Immature natural killer cell (primary cell): ENCODE measurements around the gene CACNA2D1. TPM values are rescaled to one million over a fixed set of nuclear protein-coding genes. Genes with fewer than 3 reads are reported as not detected.

ENCODE experiments used
- DNase-seq, 3 donors: peaks; one replicate each; pipeline ENCODE4 v3.0.0; 2022; ENCODE audit warnings: mixed read lengths in 1 of 3
- H3K27ac Mint-ChIP-seq, 6 donors: one replicate each; pipeline ENCODE4 v1.8.0; 2020; ENCODE audit warnings: mixed read lengths in 6 of 6, mild to moderate bottlenecking in 5 of 6, inconsistent platforms in 4 of 6, moderate library complexity in 3 of 6
- H3K27me3 Mint-ChIP-seq, 3 donors: one replicate each; pipeline ENCODE4 v1.8.0; 2020 to 2021; ENCODE audit warnings: low read depth in 3 of 3, mild to moderate bottlenecking in 3 of 3, mixed read lengths in 3 of 3, moderate library complexity in 3 of 3, inconsistent platforms in 1 of 3
- H3K36me3 Mint-ChIP-seq, 3 donors: one replicate each; pipeline ENCODE4 v1.8.0; 2020; ENCODE audit warnings: mixed read lengths in 3 of 3, inconsistent platforms in 2 of 3, mild to moderate bottlenecking in 2 of 3
- H3K4me1 Mint-ChIP-seq, 2 donors: one replicate each; pipeline ENCODE4 v1.8.0; 2020; ENCODE audit warnings: inconsistent platforms in 2 of 2, mild to moderate bottlenecking in 2 of 2, mixed read lengths in 2 of 2, moderate library complexity in 1 of 2
- H3K4me3 Mint-ChIP-seq, 5 donors: one replicate each; pipeline ENCODE4 v1.8.0; 2020; ENCODE audit warnings: mild to moderate bottlenecking in 5 of 5, mixed read lengths in 5 of 5, inconsistent platforms in 3 of 5, moderate library complexity in 3 of 5
- H3K9me3 Mint-ChIP-seq, 6 donors: one replicate each; pipeline ENCODE4 v1.8.0; 2020; ENCODE audit warnings: mild to moderate bottlenecking in 6 of 6, mixed read lengths in 6 of 6, inconsistent platforms in 4 of 6, moderate library complexity in 3 of 6
- polyA plus RNA-seq, 3 donors: library from polyadenylated mRNA; unstranded; fragments of 300-500 nt; fragmentation: Illumina TruSeq; gene quantifications; one replicate each; pipeline ENCODE4 v1.2.3, GENCODE V29; 2021

Gene CACNA2D1
- polyA plus RNA-seq, 3 donors from 2014 or later, result not detected

DNA sequence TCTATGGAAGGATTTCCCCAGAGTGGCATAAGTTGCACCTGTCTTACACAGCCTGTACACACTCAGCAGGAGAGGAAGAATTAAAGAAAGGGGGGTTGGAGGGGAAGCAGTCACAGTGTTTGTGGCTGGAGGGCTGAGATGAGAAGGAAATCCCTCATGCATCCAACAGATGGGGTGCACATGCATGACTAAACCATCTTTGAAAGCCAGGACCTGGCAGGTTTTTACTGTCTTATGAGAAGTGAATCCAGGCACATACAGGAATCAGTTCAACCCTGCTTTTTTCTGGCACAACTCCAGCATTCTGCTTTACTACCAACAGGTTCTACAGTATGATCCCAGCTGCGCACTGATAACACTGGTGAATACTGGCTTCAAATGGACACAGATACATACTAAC lies 107.7 kb downstream of the CACNA2D1 start:
- Mint-ChIP-seq H3K9me3 (peaks cover 0 to 18% (median 5%) of the 10 kb centered on the region in 6 donors), H3K4me1 (no peaks in the 10 kb centered on the region), H3K27ac (no peak overlapping the region), H3K27me3 (peaks cover 0 to 5% (median 0%) of the 10 kb centered on the region in 3 donors), H3K36me3 (no peaks in the 10 kb centered on the region), H3K4me3 (no peak overlapping the region)
- no peak for DNase-seq

DNA sequence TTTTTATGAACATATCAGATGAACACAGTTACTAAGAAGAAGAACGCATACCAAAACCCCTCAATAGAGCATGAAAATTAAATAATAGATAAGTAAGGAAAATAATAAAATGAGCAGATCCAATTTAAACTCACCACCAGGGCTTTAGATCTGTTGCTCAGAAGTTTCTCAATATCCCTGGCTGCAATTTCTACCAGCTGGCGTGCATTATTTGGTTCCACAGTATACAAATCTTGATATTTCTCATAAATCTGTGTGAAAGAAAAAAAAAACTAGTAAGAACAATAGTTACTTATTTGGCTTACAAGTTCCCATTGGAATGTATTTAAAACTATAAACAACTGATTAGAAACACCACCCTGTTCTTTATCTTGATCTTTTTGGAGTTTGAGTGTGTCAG lies 108.6 kb downstream of the CACNA2D1 start:
- no peaks in the 10 kb centered on the region for H3K4me1 Mint-ChIP-seq
- H3K9me3 Mint-ChIP-seq, result peaks cover 0 to 18% (median 5%) of the 10 kb centered on the region in 6 donors
- H3K4me3 Mint-ChIP-seq, result no peak overlapping the region
- H3K36me3 Mint-ChIP-seq, result no peaks in the 10 kb centered on the region
- H3K27ac Mint-ChIP-seq, result no peak overlapping the region
- DNase-seq, result no peak
- H3K27me3 Mint-ChIP-seq, result peaks cover 0 to 5% (median 0%) of the 10 kb centered on the region in 3 donors

DNA sequence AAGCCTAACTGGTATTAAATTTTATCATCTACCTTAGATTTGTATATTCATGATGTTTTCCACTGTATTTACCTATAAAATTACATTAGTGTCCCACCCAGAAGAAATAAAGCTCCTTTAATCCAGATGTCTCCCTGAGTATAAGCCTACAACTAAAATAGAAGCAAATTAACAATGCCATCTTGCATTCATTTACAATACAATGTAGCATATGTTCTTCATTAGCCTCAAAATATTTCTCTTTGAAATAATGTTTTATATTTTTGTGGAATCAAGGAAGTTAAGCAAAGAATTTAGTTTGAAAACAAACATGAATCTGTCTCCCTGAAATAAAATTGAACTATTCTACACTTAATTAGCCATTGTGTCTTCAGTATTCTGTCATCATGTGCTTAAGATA lies 112.3 kb downstream of the CACNA2D1 start:
- Mint-ChIP-seq H3K4me1 (no peaks in the 10 kb centered on the region), H3K27ac (no peak overlapping the region), H3K27me3 (peaks cover 0 to 3% (median 0%) of the 10 kb centered on the region in 3 donors), H3K36me3 (no peaks in the 10 kb centered on the region), H3K9me3 (peaks cover 0 to 18% (median 10%) of the 10 kb centered on the region in 6 donors), H3K4me3 (no peak overlapping the region)
- no peak for DNase-seq

GRCh38 chr7:82330706-82331215 lies 112.8 kb downstream of the CACNA2D1 start:
- DNase-seq, result no peak
- Mint-ChIP-seq H3K4me3 (no peak overlapping the region), H3K27ac (no peak overlapping the region), H3K4me1 (no peaks in the 10 kb centered on the region), H3K9me3 (peaks cover 0 to 18% (median 11%) of the 10 kb centered on the region in 6 donors), H3K27me3 (peaks cover 0 to 3% (median 0%) of the 10 kb centered on the region in 3 donors), H3K36me3 (no peaks in the 10 kb centered on the region)

GRCh38 chr7:82327898-82328297 lies 115.7 kb downstream of the CACNA2D1 start:
- DNase-seq, result no peak
- peaks cover 0 to 27% (median 10%) of the 10 kb centered on the region in 6 donors for H3K9me3 Mint-ChIP-seq
- H3K27ac Mint-ChIP-seq, result no peak overlapping the region
- no peak overlapping the region for H3K4me3 Mint-ChIP-seq
- H3K27me3 Mint-ChIP-seq, result peaks cover 0 to 2% (median 0%) of the 10 kb centered on the region in 3 donors
- H3K4me1 Mint-ChIP-seq, result no peaks in the 10 kb centered on the region
- no peaks in the 10 kb centered on the region for H3K36me3 Mint-ChIP-seq

GRCh38 chr7:82325416-82325815 lies 118.2 kb downstream of the CACNA2D1 start:
- DNase-seq, result no peak
- H3K36me3 Mint-ChIP-seq, result no peaks in the 10 kb centered on the region
- no peak overlapping the region for H3K4me3 Mint-ChIP-seq
- H3K27ac Mint-ChIP-seq, result no peak overlapping the region
- peaks cover 4 to 32% (median 12%) of the 10 kb centered on the region in 6 donors for H3K9me3 Mint-ChIP-seq
- peaks cover 0 to 2% (median 0%) of the 10 kb centered on the region in 3 donors for H3K27me3 Mint-ChIP-seq
- no peaks in the 10 kb centered on the region for H3K4me1 Mint-ChIP-seq

DNA sequence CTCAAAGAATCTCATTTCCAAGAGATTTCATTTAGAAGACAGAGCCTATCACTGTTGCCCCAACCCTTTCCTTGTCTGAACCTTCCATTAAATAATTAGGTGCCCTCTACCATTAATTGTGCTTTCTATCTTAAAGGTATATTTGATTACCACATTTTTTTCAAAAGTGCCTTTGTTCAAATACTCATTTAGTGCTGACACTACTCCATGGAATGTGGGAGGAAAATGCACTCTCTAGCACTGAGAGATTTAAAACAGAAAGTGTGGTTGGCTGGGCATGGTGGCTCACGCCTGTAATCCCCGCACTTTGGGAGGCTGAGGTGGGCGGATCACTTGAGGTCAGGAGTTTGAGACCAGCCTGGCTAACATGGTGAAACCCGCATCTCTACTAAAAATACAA lies 119.8 kb downstream of the CACNA2D1 start:
- Mint-ChIP-seq H3K36me3 (no peaks in the 10 kb centered on the region), H3K4me1 (no peaks in the 10 kb centered on the region), H3K27ac (no peak overlapping the region), H3K4me3 (no peak overlapping the region), H3K9me3 (peaks cover 8 to 31% (median 10%) of the 10 kb centered on the region in 6 donors), H3K27me3 (peaks cover 0 to 2% (median 0%) of the 10 kb centered on the region in 3 donors)
- no peak for DNase-seq

GRCh38 chr7:82319674-82320118 lies 123.9 kb downstream of the CACNA2D1 start:
- peaks cover 0 to 2% (median 0%) of the 10 kb centered on the region in 3 donors for H3K27me3 Mint-ChIP-seq
- DNase-seq, result no peak
- H3K9me3 Mint-ChIP-seq, result peaks cover 5 to 33% (median 10%) of the 10 kb centered on the region in 6 donors
- no peak overlapping the region for H3K27ac Mint-ChIP-seq
- H3K36me3 Mint-ChIP-seq, result no peaks in the 10 kb centered on the region
- H3K4me3 Mint-ChIP-seq, result no peak overlapping the region
- H3K4me1 Mint-ChIP-seq, result no peaks in the 10 kb centered on the region

- Mint-ChIP-seq H3K9me3 (peaks cover 5 to 27% (median 10%) of the 10 kb centered on the region in 6 donors), H3K27ac (no peak overlapping the region)
- no peak for DNase-seq
Measured at GRCh38 chr7:82318786-82319185, 124.8 kb downstream of the CACNA2D1 start.

DNA sequence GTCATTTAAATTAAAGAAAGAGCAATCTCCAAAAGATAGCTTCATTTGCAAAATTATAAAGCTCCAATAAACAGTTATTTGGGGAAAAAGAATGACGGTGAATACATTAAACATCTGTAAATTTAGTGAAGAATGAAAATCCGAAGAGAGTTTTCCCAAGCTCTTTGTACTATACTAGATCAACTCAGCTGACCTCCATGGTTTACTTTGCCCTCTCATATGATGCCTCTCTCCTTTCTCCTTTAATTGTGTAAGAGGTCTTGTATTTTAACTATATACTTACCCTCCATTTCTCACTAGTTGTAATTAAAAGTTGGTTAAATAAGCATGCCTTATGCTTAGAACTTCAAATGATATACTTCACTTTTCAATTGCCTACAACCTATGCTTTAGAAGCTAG lies 125.8 kb downstream of the CACNA2D1 start:
- no peak overlapping the region for H3K27ac Mint-ChIP-seq
- H3K9me3 Mint-ChIP-seq, result peaks cover 2 to 23% (median 8%) of the 10 kb centered on the region in 6 donors
- DNase-seq, result no peak
- H3K4me3 Mint-ChIP-seq, result no peak overlapping the region
- no peaks in the 10 kb centered on the region for H3K4me1 Mint-ChIP-seq
- no peaks in the 10 kb centered on the region for H3K27me3 Mint-ChIP-seq
- H3K36me3 Mint-ChIP-seq, result no peaks in the 10 kb centered on the region

More at GRCh38 chr7:82318786-82319185, 124.8 kb downstream of the CACNA2D1 start:
- Mint-ChIP-seq H3K4me1 (no peaks in the 10 kb centered on the region), H3K27me3 (no peaks in the 10 kb centered on the region), H3K4me3 (no peak overlapping the region), H3K36me3 (no peaks in the 10 kb centered on the region)

DNA sequence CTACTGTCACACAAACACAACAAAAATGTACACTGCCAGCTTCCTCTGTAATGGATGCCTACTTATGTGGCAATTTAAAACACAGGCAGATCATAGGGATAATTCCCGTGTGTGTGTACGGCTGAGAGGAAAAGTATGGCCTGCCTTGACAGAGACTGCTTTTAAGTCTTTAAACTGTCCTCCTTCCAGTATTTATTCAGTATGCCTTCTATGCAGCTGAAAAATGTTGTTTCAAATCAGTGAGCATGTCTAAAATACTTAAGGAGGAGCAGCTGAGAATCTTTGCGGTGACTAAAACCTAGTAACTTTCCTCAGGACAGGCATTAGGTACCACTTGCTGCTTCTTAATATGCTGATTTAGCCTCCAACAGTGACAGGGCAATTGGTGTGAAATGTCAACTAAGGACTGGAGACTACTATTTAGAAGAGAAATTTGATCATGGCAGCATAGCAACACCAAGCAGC lies 126.3 kb downstream of the CACNA2D1 start:
- Mint-ChIP-seq H3K4me3 (no peak overlapping the region), H3K9me3 (peaks cover 2 to 23% (median 8%) of the 10 kb centered on the region in 6 donors), H3K27ac (no peak overlapping the region), H3K27me3 (no peaks in the 10 kb centered on the region), H3K36me3 (no peaks in the 10 kb centered on the region), H3K4me1 (no peaks in the 10 kb centered on the region)
- no peak for DNase-seq

- H3K9me3 Mint-ChIP-seq, result peaks cover 2 to 20% (median 8%) of the 10 kb centered on the region in 6 donors
- H3K36me3 Mint-ChIP-seq, result no peaks in the 10 kb centered on the region
- no peak overlapping the region for H3K4me3 Mint-ChIP-seq
- H3K4me1 Mint-ChIP-seq, result no peaks in the 10 kb centered on the region
- H3K27me3 Mint-ChIP-seq, result peaks cover 0 to 1% (median 0%) of the 10 kb centered on the region in 3 donors
- DNase-seq, result no peak
- H3K27ac Mint-ChIP-seq, result no peak overlapping the region
Measured at GRCh38 chr7:82313269-82313668, 130.3 kb downstream of the CACNA2D1 start.

DNA sequence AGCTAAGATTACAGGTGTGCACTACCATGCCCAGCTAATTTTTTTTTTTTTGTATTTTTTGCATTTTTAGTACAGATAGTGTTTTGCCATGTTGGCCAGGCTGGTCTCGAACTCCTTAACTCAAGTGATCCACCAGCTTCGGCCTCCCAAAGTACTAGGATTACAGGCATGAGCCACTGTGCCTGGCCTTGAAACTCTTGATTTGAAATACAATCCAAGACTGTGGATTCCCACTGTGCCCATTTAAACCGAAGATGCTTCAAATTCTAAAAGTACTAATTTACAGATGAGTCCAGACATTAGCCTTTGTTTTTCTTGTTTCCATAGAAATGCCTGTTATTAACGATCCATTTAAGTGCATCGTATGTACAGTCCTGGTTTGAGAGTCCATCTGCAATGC lies 130.9 kb downstream of the CACNA2D1 start:
- peaks cover 0 to 1% (median 0%) of the 10 kb centered on the region in 3 donors for H3K27me3 Mint-ChIP-seq
- no peaks in the 10 kb centered on the region for H3K36me3 Mint-ChIP-seq
- no peak for DNase-seq
- H3K27ac Mint-ChIP-seq, result no peak overlapping the region
- H3K9me3 Mint-ChIP-seq, result peaks cover 5 to 23% (median 11%) of the 10 kb centered on the region in 6 donors
- H3K4me3 Mint-ChIP-seq, result no peak overlapping the region
- H3K4me1 Mint-ChIP-seq, result no peaks in the 10 kb centered on the region

GRCh38 chr7:82305347-82306005 lies 138.1 kb downstream of the CACNA2D1 start:
- Mint-ChIP-seq H3K4me3 (no peak overlapping the region), H3K36me3 (no peaks in the 10 kb centered on the region), H3K4me1 (no peaks in the 10 kb centered on the region), H3K9me3 (peaks cover 8 to 21% (median 11%) of the 10 kb centered on the region in 6 donors), H3K27me3 (no peaks in the 10 kb centered on the region), H3K27ac (no peak overlapping the region)
- no peak for DNase-seq
